HG03066 (cell line): Measurements from ENCODE around the gene GALNT2.
A peak's percentile ranks its signal among the peaks of the same experiment; 100 is the strongest.

ENCODE experiments used
- ATAC-seq: cut with Tn5 transposase; IDR thresholded peaks from one replicate; pipeline ENCODE4 v1.9.1; 2021; ENCODE audit warnings: low read depth; ENCODE audit not compliant: unreplicated experiment

GALNT2 gene

GRCh38 chr1:230050973-230051735, 15.9 kb upstream of the GALNT2 start:
- no peak for ATAC-seq

GRCh38 chr1:230052018-230052417, 15.0 kb upstream of the GALNT2 start:
- no peak for ATAC-seq

GRCh38 chr1:230052665-230053064, 14.4 kb upstream of the GALNT2 start:
- no peak for ATAC-seq

GRCh38 chr1:230054092-230054749, 12.8 kb upstream of the GALNT2 start:
- ATAC-seq, result no peak

- no peak for ATAC-seq
Observed at GRCh38 chr1:230056098-230056497, 10.9 kb upstream of the GALNT2 start.

- no peak for ATAC-seq
Observed at GRCh38 chr1:230057100-230057499, 9.9 kb upstream of the GALNT2 start.

- no peak for ATAC-seq
Observed at GRCh38 chr1:230057681-230058565, 9.1 kb upstream of the GALNT2 start.

GRCh38 chr1:230058626-230059025, 8.4 kb upstream of the GALNT2 start:
- ATAC-seq, result no peak

GRCh38 chr1:230061801-230062200, 5.2 kb upstream of the GALNT2 start:
- no peak for ATAC-seq

GRCh38 chr1:230062521-230062920, 4.5 kb upstream of the GALNT2 start:
- no peak for ATAC-seq

- ATAC-seq, result no peak
Observed at GRCh38 chr1:230064283-230064682, 2.8 kb upstream of the GALNT2 start.

GRCh38 chr1:230065161-230065560, 1.9 kb upstream of the GALNT2 start:
- ATAC-seq, result no peak

GRCh38 chr1:230065571-230065970, 1.5 kb upstream of the GALNT2 start:
- ATAC-seq, result no peak

- no peak for ATAC-seq
Observed at GRCh38 chr1:230066031-230066430, 1.0 kb upstream of the GALNT2 start.

GRCh38 chr1:230067419-230067870, 407 bp downstream of the GALNT2 start:
- peak; percentile 10 for ATAC-seq

GRCh38 chr1:230067871-230068620, 1.0 kb downstream of the GALNT2 start:
- no peak for ATAC-seq

GRCh38 chr1:230068621-230068873, 1.5 kb downstream of the GALNT2 start:
- ATAC-seq, result no peak

- ATAC-seq, result no peak
Observed at GRCh38 chr1:230068952-230069684, 2.1 kb downstream of the GALNT2 start.

- ATAC-seq, result no peak
Observed at GRCh38 chr1:230069796-230070195, 2.8 kb downstream of the GALNT2 start.
